ENCODE results near the gene TRPM3. TPM values are rescaled to one million over a fixed set of nuclear protein-coding genes. Genes with fewer than 3 reads are reported as not detected.

TRPM3 gene
- total RNA-seq, 1 experiment from 2014 or later = under 0.01 TPM

DNA sequence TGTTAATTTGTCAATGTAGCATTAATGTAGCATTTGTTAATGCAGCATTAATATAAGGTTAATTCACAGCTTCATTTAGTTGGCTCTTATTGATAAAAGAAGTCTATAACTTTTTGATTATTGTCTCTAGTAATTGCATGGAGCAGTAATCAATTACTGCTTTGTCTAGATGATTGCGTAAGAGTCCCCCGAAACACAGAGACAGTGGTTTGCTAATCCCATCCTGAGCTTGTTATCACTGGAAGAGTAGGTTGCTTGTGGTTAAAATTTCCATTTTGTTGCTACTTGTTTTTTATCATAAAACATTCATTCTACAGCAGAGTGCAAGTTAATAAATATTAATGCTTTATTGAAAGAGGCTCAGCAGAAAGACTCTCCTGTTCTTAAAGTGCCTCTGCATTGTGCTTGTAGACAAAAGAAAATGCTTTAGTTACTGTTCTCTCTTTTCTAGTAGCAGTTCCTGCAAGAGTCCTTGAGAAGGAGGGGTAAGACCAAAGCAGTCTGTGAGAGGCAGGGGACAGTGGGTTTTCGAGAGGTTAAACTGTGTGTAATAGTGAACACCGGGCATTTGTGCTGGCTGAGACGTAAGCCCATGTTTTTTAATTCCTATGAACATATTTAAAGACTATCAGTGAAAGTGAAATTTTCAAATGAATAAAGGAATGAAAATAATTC is 291.7 kb downstream of the TRPM3 start:
- no peak for DNase-seq (ENCODE audit: low read depth)

GRCh38 chr9:70826562-70826961 is 294.9 kb downstream of the TRPM3 start:
- DNase-seq (ENCODE audit: low read depth) = no peak

GRCh38 chr9:70823284-70823683 is 298.1 kb downstream of the TRPM3 start:
- DNase-seq (ENCODE audit: low read depth) = no peak

DNA sequence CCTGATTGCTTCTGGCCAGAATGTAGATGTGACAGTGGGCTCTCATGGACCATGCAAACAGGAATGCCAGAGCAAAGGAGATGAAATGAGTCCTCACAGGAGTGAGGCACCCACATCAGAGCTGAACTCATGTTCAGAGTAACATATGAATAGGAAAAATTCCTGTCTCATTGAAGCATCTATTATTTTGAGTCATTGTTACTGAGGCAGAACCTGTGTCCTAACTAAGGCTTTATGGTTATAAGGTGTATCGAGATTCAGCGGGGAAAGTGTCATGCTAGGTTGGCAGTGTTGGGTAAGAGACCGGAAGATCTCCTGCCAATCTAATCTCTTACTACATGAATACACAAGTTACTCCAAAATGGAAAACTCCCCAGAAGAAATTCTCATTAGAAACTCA is 304.1 kb downstream of the TRPM3 start:
- no peak for DNase-seq (ENCODE audit: low read depth)

DNA sequence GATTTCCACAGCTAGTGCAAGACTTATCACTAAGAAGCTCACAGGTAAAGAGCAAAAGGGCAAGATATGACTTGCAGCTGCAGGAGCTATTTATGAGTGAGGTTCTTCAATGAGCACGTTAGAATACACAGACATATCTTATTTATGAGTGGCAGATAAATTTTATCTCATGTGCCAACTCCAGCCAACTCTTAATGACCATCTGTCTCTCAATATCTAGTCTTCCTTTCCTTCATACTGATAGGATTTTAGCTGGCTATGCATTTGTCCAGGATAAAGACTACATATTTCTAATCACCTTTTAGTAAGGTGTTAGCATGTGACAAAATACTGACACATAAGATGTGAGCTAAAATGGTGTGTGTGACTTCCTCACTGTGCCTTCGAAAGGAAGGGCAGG is 304.5 kb downstream of the TRPM3 start:
- no peak for DNase-seq (ENCODE audit: low read depth)

- no peak for DNase-seq (ENCODE audit: low read depth)
Observed at GRCh38 chr9:70816316-70816715, 305.1 kb downstream of the TRPM3 start.

- DNase-seq (ENCODE audit: low read depth) = no peak
Observed at GRCh38 chr9:70814597-70814996, 306.8 kb downstream of the TRPM3 start.

DNA sequence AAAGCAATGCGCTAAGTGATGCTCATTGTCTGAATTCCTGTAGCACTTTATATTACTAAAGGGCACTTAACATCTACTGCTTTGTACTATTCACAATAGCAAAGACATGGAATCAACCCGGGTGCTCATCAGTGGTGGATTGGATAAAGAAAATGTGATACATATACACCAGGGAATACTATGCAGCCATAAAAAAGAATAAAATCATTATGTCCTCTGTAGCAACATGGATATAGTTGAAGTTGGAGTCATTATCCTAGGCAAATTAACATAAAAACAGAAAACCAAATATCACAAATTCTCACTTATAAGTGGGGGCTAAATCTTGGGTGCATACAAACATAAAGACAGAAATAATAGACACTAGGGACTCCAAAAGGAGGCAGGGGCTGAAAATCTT is 308.3 kb downstream of the TRPM3 start:
- no peak for DNase-seq (ENCODE audit: low read depth)

GRCh38 chr9:70811638-70812037 is 309.8 kb downstream of the TRPM3 start:
- no peak for DNase-seq (ENCODE audit: low read depth)

GRCh38 chr9:70806875-70807274 is 314.5 kb downstream of the TRPM3 start:
- DNase-seq (ENCODE audit: low read depth) = no peak

DNA sequence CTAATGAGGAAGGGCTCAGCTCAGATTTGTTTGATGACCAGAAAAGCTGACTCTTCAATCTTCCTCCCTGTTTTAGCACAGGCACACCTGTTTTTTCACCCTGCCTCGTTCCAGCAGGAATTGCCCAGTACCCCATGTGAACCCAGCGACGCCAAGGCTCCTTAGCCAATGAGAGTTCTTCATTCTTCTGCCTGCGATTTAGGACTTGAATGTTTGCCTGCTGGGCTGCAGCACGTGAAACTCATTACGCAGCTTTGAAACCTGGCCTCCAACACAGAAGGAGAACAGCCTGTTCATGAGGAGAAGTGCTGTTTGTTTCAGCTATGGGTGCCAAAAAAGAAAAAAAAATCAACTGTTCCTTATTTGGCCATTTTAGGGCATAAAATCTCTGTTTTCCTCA is 315.5 kb downstream of the TRPM3 start:
- no peak for DNase-seq (ENCODE audit: low read depth)

GRCh38 chr9:70802758-70803436 is 318.5 kb downstream of the TRPM3 start:
- DNase-seq (ENCODE audit: low read depth) = no peak

DNA sequence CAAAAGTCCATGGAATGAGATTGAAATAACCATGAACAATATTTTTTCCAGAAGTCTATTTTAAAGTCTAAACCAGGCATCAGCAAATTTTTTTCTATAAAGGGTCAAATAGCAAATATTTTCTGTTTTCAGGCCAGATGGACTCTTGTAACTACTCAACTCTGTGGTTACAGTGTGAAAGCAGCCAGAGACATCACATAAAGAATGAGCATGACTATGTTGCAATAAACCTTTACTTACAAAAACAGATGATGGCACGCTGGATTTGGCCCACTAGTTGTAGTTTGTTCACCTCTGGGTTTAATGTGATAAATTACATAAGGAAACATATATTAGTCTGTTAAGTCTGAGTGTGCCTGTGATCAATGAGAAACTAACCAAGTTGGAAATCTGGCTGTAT is 319.2 kb downstream of the TRPM3 start:
- DNase-seq (ENCODE audit: low read depth) = no peak

DNA sequence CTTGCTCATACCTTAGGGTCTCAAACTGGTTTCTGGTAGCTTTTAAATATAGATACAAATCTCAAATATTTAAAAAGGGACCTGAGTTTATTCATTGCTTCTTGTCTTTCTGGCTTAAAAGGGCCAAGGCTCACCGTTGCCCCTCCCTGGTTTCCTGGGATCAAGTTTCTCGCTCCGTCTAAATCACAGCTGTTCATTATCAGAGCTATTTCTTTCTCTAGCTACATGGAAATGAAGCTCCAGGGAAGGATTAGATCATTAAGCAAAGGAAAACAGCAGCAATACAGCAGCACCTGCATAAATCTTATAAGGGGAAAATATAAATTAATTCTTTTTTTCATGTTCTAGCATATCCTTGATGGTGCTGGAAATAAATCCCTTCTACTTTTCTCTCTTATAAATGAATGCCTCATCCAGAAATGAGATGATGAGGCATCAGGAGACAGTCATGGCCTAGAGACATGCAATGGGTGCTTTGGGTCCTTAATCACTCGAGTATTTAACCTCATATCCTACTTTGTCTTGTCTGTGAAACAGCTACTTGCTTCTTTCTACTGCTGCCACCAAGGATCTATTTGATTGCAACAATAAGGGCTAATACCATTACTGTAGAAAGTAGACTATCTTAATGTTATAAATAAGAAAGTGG is 320.1 kb downstream of the TRPM3 start:
- DNase-seq (ENCODE audit: low read depth) = no peak

- DNase-seq (ENCODE audit: low read depth) = no peak
Observed at GRCh38 chr9:70798018-70798417, 323.4 kb downstream of the TRPM3 start.

DNA sequence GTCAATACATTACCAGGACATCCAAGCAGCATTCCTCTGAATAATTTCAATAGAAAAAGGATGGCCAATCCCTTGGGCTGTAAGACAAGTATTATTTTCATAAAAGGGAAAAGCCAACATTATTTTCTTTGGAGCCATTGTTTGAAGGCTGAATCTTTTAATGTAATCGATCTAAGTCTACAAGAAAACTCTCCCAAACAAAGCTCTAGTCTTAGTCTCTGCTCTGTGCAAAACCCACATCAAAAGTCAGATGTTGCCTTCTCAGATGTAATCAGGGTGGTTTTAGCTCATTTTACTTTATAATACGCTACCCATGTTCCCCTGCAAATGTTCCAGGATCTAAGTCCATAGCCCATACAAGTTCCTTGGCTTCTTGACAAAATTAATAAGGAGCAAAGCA is 325.6 kb downstream of the TRPM3 start:
- DNase-seq (ENCODE audit: low read depth) = no peak

GRCh38 chr9:70792796-70793195 is 328.6 kb downstream of the TRPM3 start:
- DNase-seq (ENCODE audit: low read depth) = no peak

- no peak for DNase-seq (ENCODE audit: low read depth)
Observed at GRCh38 chr9:70791936-70792335, 329.5 kb downstream of the TRPM3 start.

DNA sequence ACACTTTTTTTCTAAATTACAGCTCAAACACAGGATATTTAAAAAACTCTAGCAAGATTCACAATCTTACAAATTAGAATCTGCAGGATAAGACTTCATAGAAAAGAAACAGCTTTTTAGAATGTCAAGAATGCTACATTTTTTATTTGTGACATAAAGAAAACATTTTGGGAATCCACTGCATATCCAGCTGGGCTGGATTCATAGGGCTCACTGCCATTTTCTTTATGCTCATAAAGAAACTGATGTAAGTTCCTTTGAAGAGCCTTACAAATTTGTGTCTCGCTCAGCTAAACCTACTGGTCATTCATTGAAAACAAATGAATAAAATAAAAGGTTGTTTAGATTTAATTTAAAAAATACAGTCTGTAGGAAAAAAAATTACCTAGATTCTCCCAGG is 332.3 kb downstream of the TRPM3 start:
- no peak for DNase-seq (ENCODE audit: low read depth)

GRCh38 chr9:70784456-70784855 is 337.0 kb downstream of the TRPM3 start:
- no peak for DNase-seq (ENCODE audit: low read depth)

GRCh38 chr9:70778568-70778967 is 342.9 kb downstream of the TRPM3 start:
- no peak for DNase-seq (ENCODE audit: low read depth)

DNA sequence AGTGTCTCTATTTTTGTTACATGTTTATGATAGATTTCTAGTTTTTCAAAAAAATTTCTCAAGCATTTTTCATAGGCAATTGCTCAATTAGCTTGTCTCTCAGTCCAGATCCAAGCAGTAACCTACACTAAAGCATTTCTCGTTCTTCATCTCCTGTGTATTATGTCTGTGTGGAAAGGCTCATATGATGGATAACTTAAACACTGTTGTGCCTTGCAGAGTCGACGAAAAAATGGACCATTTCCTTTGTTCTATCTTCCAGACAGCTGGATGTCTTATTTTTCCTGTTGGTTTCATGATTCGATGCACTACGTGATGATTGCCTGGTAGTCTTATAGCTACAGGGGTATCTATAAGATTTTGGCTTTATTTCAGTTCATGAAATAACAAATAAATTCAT is 347.8 kb downstream of the TRPM3 start:
- no peak for DNase-seq (ENCODE audit: low read depth)

- DNase-seq (ENCODE audit: low read depth) = no peak
Observed at GRCh38 chr9:70772601-70773000, 348.8 kb downstream of the TRPM3 start.

Measured in Daoy (cell line).